GM19043 (cell line): ENCODE measurements around the gene CASZ1.

Experiments used
- ATAC-seq: cut with Tn5 transposase; IDR thresholded peaks from one replicate; pipeline ENCODE4 v1.9.1; 2021; ENCODE audit warnings: low read depth; ENCODE audit not compliant: unreplicated experiment

Gene CASZ1

DNA sequence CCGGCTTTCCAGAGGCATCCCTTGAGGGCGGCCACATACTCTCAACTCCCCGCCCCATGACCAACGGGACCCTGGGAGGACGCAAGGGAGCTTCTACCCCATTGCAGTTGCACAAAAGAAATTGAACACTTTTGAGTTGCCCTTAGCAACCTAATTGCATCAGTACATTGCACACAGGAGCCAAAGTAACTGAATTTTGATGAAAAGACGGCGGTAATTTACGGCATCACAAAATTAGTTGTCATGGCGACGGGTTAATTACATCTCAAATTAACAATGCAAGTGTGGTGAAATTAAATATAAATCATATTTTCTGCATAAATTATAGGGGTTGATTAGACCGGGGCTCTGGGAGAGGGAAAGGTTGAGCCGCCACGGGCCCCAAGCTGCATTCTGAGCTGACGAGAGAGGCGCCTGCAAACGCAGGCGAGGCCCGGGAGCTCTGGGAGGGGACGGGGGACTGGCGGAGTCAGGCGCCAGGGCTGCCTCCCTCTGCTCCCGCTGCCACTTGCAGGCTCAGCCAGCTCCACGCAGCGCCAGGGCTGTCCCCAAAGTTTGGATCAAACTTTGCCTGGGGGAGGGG lies 61.4 kb downstream of the CASZ1 start:
- ATAC-seq: no peak

DNA sequence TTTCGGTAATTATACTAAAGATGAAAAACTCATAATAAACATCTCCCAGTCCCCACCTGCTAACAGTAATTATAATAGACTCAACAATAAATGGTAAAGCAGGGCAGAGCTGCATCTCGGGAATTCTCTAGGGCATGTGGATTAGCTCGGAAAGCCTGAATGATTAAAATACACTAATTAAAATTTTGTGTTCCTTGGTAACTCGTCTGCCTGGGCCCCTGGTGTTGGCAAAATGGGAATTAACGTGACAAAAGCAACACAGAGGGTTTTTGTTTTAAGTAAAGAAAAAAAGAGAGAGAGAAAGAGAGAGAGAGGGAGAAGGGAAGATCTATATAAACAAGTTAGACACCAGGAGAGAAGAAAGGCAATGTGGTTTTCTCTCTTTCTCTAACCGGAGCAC lies 62.1 kb downstream of the CASZ1 start:
- ATAC-seq: no peak

DNA sequence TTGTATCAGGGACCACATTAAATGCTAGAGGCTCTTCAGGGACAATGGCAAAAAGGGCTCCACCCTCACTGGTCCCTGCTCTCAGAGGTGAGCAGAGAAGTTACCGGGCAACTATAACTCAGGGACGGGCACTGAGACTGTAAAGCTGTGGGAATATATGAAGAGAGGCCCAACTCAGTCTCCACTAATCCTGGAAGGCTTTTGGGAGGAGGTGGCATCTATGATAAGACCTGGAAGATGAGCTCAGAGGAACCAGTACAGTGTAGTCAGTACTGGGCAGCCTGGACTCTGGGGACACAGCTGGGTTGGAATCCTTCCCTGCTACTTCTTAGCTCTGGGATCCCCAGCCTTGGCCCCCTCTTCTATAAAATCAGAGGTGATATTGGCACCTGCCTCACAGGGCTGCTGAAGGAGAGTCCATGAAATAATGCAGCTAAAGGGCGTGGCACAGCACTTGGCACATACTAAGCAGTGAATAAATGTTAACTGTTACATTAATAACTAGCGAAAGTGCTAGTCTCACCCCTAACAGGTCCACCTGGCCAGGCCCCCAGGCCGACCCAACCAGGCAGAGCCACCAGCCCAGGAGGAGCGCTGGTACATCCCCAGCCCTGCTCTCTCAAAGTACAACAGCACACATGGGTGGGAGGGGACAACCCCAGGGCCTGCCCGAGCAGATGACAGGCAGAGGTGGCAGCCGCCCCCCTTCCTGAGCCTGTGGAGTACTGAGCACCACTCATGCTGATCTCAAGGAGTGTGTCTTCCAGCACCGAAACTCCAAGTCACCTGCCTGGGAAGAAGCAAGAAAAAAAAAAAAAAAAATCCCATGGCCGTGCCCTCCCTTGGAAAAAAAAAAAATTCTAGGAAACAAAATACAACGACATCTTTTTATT lies 62.7 kb downstream of the CASZ1 start:
- ATAC-seq: no peak

DNA sequence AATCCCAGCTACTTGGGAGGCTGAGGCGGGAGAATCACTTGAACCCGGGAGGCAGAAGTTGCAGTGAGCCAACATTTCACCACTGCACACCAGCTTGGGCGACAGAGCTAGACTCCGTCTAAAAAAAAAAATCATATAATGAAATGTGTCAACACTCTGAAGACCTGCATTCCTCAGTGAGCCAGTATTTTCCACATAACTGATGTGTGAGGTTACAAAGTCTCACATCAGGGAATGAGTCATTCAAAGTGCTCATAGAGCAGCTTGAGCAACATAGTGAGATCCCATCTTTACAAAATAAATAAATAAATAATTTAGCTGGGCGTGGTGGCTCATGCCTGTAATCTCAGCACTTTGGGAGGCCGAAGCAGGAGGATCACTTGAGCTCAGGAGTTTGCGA lies 65.5 kb downstream of the CASZ1 start:
- no peak for ATAC-seq

DNA sequence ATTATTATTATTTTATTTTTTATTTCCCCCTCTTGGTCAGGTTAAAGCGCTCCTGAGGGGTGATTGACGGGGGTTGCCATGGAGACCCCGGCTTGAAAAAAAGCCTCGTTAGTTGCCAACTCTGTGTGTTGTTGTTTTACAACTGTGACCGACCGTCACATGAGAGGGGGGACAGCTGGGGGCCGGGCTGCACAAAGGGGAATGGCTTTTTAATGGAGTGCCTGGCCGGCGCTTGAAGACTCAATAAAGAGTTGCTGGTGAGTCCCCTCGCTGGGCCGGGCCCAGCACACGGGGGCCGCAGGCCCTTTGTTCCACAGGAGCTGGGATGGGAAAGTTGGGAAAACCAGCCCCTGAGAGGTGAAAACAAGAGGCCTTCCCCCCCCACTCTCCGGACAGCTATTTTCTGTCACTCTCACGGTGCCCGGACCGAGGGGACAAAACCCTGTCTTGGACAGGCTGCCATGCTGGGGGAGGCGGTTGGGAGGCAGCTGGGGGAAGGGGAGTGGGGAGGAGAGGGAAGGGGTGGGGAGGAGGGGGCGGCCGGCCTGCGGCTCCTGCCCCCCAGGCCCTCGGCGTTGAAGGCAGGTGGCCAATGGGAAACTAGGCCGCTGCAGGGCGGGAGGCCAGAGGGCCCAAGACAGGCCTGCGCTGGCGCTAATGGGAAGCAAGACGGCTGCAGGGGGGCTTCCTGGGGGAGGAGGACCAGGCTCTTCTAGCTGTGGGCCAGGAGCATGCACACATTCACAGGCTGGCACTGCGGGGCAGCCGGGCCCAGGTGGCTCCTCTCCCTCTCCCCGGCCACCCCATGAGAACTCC lies 67.6 kb downstream of the CASZ1 start:
- no peak for ATAC-seq

DNA sequence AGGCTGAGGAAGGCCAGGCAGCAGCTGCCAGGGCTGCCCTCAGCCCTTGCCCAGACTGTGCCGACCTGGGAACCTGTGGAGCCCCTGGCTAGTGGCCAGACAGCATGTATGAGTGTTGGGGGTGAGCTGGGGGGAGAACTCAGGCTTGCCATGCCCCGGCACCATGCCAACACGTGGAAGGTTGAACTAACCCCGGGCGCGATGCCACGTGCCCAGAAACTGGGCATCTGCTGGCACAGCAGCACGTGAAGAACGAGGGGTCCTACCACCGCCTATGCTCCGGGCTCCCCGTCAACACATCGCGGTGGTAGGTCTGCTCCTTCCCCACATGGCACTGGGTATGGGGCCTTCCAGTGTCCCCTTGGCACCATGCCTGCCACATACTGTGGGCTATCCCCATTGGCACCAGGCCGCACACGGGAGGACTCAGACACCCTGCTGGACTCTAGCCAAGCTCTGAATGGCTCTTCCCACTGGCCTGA lies 68.7 kb downstream of the CASZ1 start:
- no peak for ATAC-seq

DNA sequence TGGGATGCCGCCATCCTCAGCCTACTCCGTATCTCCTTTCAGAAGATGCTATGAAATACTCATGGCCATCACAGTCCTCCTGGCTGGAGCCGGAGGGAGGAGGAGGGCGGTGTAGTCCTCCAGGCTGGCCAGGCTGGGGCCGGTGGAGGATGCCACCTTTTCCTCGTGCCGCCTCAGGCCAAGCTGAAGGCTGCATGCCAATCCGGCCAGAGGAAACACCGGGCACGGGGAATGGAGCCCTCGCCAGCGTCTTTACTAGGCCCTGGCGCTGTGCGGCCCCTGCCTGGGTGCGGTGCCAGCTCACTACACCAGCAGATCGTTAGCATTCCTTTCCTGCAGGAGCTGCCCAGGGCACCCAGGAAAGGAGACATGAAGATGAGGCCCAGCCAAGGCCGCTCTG lies 70.1 kb downstream of the CASZ1 start:
- ATAC-seq: no peak

DNA sequence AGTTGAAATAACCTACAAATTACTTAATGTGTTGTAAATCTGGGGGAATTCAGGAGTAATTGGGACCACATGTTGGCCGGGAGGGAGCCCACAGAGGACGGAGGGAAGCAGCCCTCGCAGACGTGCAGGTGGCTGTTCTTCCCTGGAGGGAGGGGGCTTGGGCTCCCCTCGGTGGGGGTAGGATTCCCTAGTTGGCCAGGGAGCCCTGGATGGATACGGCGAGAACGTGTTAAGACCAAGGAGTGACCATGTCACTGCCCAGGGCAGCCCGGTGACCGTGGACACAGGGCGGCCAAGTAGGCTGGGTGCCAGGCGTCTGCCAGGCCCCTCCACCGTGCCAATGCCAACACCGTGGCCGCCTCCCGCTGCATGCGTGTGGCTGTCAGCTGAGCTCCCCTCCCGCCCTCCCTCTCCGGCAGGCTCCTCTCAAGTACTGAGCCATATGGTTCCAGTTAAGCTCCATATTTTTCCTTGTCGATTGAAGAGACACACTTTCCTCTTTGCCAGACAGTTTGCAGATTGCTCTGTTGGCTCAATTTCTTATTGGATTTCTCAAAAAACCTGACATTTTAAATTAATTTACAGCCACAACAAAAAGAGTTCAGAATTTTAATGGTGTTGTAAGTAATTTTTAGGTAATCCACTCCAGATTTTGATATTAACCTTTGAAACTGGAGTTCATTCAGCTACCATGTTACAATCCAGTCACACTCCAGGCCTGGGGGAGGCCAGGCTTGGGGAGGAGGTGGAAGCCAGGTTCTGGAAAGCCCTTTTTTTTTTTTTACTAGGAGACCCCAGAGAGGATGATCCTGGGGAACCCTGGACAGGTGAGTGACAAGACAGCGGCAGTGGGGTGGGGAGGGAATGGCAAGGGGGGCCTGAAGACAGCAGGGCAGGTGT lies 71.2 kb downstream of the CASZ1 start:
- ATAC-seq: no peak

DNA sequence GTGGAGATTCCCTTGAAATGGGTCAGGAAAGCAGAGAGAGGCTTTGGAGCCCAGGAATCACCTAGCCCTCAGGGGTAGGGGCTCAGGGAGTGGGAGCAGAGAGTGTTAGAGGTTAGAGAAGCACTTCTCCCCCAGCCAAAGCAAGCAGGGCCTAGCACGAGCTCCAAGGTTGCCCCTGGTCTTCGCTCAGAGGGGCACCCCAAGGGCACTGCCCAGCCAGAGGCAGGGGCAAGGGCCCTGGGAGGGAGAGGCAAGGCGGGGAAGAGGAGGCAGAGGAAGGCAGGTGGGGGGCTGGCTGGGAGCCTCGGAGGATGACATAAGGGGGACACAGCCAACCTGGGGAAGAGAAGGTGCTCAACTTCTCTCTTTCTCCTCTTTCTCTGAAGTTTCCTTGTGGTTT lies 71.9 kb downstream of the CASZ1 start:
- ATAC-seq: no peak

DNA sequence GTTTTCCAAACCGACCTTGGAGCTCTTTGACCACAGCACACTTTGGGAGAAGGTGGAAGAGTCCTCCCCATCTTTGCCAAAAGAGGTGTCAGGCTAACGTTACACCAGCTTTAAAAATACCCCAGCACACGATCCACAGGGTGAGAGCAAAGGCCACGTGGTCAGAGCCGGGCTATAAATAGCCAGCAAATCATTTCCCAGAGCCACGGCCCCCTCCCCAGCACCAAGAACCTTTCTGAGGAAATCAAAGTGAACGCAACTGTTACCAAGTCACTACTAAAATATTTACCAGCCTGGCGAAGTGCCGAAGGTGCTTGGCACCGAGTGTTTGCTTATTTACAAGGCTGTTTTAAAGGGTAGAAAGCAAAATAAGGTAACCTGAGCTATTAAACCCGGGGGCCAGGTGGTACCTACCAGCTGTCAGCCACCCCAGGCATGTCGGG lies 72.4 kb downstream of the CASZ1 start:
- no peak for ATAC-seq

DNA sequence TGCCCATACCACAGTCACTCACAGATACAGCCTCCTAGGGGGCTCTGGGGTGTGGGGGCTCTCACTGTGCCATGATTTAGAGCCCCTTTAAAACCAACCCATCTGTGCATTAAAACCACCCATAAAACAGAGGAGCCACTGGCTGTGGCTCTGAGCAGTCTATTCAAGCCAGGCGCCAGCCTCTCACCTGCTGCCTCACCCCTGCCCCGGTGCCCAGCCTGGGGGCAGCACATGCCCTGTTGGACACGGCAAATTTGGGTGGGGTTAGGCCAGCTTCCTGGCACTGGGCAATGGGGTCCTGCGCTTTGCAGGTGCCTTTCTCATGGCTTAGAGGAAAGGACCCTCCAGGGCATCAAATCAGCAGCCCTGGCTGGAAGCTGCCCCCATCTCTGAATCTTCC lies 73.1 kb downstream of the CASZ1 start:
- ATAC-seq: no peak

DNA sequence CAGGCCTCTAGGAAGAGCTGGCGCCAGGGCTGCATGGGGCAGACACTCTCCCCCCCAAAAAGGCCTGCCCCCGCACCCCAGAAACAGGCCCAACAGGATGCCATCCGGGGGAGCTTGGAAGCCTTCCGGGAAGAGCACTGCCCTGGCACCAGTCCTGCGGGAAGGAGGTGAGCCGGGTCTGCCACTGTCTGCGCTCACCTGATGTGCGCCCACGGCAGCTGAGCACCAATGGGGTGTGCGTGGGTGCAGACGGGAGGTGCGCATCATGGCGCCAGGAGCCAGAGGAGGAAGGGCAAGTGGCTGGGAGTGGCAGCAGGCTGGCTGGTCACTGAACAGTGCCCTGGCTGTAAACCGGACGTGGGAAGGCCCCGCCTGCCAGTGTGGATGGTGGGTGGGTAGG lies 73.6 kb downstream of the CASZ1 start:
- ATAC-seq: no peak

DNA sequence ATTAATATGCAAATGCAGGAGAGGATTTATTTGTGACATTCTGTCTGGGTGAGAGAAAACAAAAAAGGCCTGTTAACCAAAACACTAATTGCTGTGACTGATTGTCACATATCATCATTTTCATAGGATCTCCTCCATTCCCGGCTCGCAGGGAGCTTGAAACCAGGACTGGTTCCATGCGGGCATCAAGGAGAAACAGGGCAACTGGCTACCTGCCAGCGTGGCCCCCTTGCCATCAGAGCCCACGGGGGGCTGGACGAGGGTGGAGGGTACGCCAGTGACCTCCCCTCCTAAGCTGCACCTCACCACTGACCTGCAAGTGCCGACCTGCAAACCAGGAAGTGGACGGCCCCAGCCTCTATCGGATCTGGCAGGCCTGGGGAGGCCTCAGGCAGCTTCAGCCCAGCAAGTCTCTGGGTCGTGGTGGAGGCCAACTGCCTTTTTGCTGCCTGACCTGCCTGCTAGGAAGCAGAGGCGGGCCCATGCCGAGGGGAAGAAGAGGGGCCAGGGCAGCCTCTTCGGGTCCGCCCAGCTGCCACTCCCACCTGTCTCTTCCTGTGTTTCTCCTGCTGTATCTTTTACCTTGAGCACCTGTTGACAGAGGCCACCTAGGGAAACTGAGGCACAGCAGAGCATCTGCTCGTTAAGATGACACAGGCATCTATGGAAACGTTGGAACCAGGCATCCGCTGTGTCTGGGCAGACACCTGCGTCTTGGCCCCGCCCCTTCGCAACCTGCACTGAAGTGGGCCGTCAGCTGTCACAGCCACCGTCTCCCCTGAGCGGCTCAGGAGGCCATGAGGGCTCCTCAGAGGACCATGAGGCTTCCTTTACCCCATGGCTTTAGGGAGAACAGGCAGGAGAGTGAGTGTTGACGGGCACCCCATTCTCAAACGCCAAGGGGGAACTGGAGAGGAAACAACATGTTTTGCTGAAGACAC lies 74.8 kb downstream of the CASZ1 start:
- no peak for ATAC-seq

DNA sequence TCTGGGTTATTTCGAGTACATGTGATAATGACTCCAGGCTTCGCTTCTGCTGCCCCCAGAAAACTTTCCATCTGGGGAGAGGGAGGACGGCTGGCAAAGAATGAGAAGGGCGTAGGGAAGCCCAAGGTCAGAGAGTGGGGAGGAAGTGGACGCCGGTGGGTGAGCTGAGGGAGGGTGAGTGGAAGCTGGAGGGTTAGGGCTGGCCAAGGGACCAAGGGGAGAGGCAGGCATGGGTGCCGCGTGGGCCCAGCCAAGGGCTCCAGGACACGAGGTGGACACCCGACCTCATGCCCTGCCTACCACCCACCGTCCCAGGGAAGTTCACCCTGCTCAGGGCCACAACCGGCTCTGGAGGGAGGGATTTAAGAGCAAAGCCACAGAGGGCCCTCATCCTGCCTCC lies 75.8 kb downstream of the CASZ1 start:
- ATAC-seq: no peak

DNA sequence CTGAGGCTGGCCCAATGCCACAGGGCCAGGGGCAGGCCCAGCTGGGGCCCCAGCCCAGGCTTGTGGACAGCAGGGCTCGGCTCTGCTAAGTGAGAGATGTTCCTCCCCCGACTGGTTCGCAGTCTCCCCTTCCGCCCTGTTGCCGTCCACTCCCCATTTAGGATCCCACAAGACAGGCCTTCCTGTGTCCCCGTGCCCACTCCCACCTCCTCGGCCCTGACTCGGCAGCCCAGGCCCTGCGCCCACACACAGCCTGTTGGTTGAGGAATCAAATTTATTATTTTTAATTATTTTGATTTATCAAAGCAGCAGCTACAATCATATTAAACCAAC lies 78.4 kb downstream of the CASZ1 start:
- no peak for ATAC-seq

DNA sequence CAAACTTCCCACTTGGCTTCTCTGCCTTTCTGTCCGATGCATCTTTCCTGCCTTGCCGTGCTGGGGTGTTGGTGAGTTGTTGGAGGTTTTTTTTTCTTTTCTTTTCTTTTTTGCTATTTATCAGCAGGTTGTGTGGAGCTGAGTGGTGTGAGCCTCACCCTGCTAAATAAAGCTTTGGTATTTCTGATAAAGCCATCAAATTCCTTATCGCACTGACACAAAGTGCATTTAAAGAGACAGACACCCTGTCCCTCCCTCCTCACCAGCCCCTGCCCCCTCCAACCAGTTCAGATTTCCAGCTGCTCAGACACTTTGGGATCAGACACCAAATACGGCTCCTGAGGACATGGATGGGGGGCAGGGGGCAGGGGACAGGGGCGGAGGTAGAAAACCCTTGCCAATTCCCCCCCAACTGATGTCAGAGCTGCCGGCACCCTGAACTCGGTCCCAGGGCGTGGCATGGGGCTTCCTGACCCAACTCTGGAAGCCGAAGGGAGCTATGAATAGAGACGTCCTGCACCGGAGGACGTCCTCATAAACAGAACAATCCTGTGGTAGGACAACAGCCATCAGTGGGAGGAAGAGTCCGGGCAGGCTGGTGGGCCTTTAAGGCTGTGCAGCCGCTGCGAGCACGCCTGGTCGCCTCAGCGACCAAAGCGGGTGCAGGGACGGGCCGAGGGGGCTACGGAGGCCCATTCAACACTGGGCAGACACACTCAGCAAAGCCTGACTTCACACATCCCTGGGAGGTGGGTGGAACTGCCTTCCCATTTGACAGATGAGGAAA lies 79.0 kb downstream of the CASZ1 start:
- no peak for ATAC-seq

DNA sequence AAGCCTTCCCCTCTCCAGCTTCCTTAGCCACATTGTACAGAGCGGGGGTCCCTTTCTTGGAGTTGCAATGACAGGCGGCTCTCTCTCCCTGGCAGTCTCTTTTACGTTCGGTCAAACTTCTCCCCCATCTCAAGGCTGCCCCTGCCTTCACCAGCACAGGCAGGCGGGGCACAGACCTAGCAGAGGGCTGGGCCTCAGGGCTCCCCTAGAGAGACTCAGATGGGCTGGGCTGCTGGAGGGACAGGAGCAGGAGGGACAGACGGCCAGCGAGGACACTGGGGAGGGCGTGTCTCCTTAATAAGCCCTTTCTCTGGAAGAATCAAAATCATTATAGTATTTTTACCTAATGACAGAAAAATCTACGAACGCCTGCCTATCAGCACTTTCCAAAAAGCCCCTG lies 79.6 kb downstream of the CASZ1 start:
- no peak for ATAC-seq

DNA sequence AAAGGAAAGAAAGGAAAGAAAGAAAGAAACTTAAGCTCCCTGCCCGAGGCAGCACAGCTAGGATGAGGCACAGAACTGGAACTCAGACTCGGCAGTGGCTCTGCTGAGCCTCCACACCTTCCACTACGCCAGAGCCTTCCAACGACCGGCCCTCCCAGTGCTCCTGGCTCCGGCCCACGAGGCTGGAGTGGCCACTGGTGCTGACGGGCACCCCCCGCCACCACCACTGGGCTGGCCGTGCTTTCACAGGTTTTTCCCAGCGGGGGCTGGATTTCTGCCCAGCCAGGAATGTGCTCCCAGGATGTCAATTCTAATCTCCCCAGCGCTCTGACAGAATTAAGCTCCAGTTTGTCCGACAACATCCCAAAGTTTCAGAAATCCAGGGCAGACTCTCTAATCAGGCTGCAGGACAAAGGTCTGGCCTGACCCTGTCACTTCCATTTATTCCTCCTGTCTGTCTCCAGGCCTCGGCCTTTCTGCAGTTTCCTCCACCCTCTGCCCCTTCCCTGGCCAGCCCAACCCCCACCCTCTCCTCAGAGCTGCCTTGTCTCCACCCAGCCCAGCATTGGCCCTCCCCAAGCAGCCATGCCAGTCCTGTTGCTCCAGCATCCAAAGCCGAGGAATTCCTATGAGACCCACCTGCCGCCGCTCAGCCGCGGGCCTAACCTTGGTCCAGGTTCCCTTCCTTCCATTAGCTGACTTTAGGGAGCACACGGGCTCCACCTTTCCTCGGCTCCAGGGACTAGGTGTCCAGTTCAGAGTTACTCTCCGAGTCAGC lies 81.9 kb downstream of the CASZ1 start:
- ATAC-seq: no peak
